Chondrocyte (in vitro differentiated cells): Measurements from ENCODE around the gene TBC1D10A. TPM values are rescaled to one million over a fixed set of nuclear protein-coding genes. Genes with fewer than 3 reads are reported as not detected.

Source experiments
- DNase-seq: peaks from one replicate; pipeline ENCODE4 v3.0.0; 2021; ENCODE audit warnings: mixed read lengths, low spot score
- H3K27ac Mint-ChIP-seq: one replicate; pipeline ENCODE4 v1.8.0; 2021; ENCODE audit warnings: mild to moderate bottlenecking, moderate library complexity, mixed read lengths; ENCODE audit not compliant: unreplicated experiment
- H3K27me3 Mint-ChIP-seq: 2 replicates; pipeline ENCODE4 v1.8.0; 2021; ENCODE audit warnings: low read depth, mixed read lengths
- H3K36me3 Mint-ChIP-seq: 2 replicates; pipeline ENCODE4 v1.8.0; 2021; ENCODE audit warnings: low read depth, mixed read lengths
- H3K4me1 Mint-ChIP-seq: 2 replicates; pipeline ENCODE4 v1.8.0; 2021; ENCODE audit warnings: low read depth, mild to moderate bottlenecking, mixed read lengths
- H3K4me3 Mint-ChIP-seq: one replicate; pipeline ENCODE4 v1.8.0; 2021; ENCODE audit warnings: mild to moderate bottlenecking, moderate library complexity, mixed read lengths; ENCODE audit not compliant: unreplicated experiment
- H3K9me3 Mint-ChIP-seq: 2 replicates; pipeline ENCODE4 v1.8.0; 2021; ENCODE audit warnings: low read depth, mixed read lengths
- CTCF ChIP-seq: fragments of 200-600 bp; sonication (generic); IDR thresholded peaks from 2 replicates; pipeline ENCODE4 v1.5.0; 2021; ENCODE audit warnings: antibody characterized with exemption, mild to moderate bottlenecking, moderate library complexity
- total RNA-seq: library from RNA; stranded (reverse); gene quantifications from 3 replicates; pipeline ENCODE4 v1.2.1, GENCODE V29; 2021

TBC1D10A gene
- total RNA-seq, 1 donor from 2014 or later = 26.9 TPM

- Mint-ChIP-seq H3K27me3 (no peaks in the 10 kb centered on the region), H3K9me3 (no peaks in the 10 kb centered on the region), H3K4me1 (peaks cover 73% of the 10 kb centered on the region), H3K36me3 (no peaks in the 10 kb centered on the region), H3K4me3 (no peak overlapping the region), H3K27ac (peak overlapping the region; percentile 49)
- DNase-seq = no peak
- no peak for TF ChIP-seq CTCF
Measured at GRCh38 chr22:30308518-30309230, 18.1 kb downstream of the TBC1D10A start.

GRCh38 chr22:30308093-30308492, 18.6 kb downstream of the TBC1D10A start:
- TF ChIP-seq CTCF = no peak
- Mint-ChIP-seq H3K4me3 (no peak overlapping the region), H3K4me1 (peaks cover 76% of the 10 kb centered on the region), H3K27me3 (no peaks in the 10 kb centered on the region), H3K27ac (no peak overlapping the region), H3K9me3 (no peaks in the 10 kb centered on the region), H3K36me3 (no peaks in the 10 kb centered on the region)
- DNase-seq = no peak

GRCh38 chr22:30307041-30307574, 19.6 kb downstream of the TBC1D10A start:
- H3K27me3 Mint-ChIP-seq = no peaks in the 10 kb centered on the region
- H3K36me3 Mint-ChIP-seq = peaks cover 2% of the 10 kb centered on the region
- no peaks in the 10 kb centered on the region for H3K9me3 Mint-ChIP-seq
- DNase-seq = no peak
- H3K27ac Mint-ChIP-seq = no peak overlapping the region
- no peak overlapping the region for H3K4me3 Mint-ChIP-seq
- peaks cover 76% of the 10 kb centered on the region for H3K4me1 Mint-ChIP-seq
- TF ChIP-seq CTCF = no peak

- no peak overlapping the region for H3K4me3 Mint-ChIP-seq
- no peak for DNase-seq
- no peak overlapping the region for H3K27ac Mint-ChIP-seq
- peaks cover 76% of the 10 kb centered on the region for H3K4me1 Mint-ChIP-seq
- no peak for TF ChIP-seq CTCF
- no peaks in the 10 kb centered on the region for H3K9me3 Mint-ChIP-seq
- no peaks in the 10 kb centered on the region for H3K27me3 Mint-ChIP-seq
- H3K36me3 Mint-ChIP-seq = peaks cover 2% of the 10 kb centered on the region
Measured at GRCh38 chr22:30306627-30307011, 20.1 kb downstream of the TBC1D10A start.

- Mint-ChIP-seq H3K36me3 (peaks cover 2% of the 10 kb centered on the region), H3K27me3 (no peaks in the 10 kb centered on the region), H3K27ac (peak overlapping the region; percentile 70), H3K4me3 (no peak overlapping the region), H3K9me3 (no peaks in the 10 kb centered on the region), H3K4me1 (peaks cover 76% of the 10 kb centered on the region)
- TF ChIP-seq CTCF = no peak
- no peak for DNase-seq
Measured at GRCh38 chr22:30305906-30306626, 20.7 kb downstream of the TBC1D10A start.
